ENCODE results near the gene HIGD2B.
A peak's percentile ranks its signal among the peaks of the same experiment; 100 is the strongest.
"Not testable (repeated sequence)": the region's sequence is repeated elsewhere in the genome, so short reads cannot be mapped to it uniquely, and the experiment has no call there.

Gene HIGD2B

DNA sequence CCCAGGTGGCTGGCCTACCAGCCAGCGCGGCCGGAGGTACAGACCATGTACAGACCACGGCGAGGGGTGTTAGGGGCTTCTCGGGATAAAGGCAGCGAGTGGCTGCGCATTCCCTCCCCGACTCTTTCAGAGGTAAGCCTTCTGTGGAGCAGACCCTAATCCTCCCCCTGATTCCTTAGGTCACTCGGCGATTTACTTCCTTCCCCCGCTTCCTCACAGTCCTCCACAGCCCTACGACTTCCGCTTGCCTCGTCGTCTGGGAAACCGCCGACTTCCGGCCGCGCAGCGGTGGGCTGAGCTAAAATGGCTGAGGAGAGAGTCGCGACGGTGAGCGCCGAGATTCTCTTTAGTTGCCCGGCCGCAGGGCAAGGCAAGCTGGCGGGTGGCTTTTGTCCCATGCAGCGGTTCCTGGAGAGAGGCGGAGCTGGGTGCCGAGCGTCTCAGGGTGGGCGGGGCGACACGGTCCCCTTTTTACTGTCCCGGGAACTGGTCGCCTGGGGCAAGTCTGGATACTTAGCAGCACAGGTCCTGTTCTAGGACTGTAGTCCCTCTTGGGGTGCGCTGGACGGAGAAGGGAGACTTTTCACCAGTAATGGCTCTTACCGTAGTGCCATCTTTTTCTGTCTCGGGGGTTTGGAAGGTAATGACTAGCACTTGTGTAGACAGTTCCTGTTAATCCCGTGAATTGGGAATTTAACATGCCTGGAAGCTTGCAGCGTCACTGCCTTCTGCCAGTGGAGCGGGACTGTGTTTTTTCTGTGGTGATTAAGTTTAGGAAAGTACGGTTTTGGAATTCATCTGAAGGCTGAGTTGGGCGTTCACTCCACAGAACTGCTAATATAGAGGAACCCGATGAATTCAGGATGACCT is at the start of gene HIGD2B, which contains the start of gene BBS4:
Gene HIGD2B (minus strand): TSS at position 258 of the 870 bp plus-strand sequence. CDS start 9,808 bp downstream, outside the sequence.
Gene BBS4 (plus strand): TSS at position 283 of the 870 bp plus-strand sequence. CDS start 21 bp downstream, at position 304.
- peak; percentile 93 for DNase-seq (ENCODE audit: low spot score)

DNA sequence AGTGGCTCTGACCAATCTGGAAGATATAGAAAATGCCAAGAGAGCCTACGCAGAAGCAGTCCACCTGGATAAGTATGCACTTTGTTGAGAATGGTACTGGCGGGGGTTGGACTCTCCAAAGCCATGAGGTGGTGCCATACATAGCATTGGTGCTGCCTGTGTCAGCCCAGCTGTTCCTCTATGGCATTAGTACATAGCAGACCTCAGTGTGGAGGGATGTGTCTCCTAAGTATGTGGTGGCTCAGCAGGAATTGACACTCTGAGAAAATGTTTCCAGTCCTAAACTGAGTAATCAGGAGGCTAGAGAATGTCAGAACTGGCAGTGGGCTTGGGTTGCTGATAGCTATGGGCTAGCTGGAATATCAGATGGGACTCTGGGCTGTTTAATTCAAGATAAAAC is 49.1 kb upstream of the HIGD2B start:
- no peak for DNase-seq (ENCODE audit: low spot score)

DNA sequence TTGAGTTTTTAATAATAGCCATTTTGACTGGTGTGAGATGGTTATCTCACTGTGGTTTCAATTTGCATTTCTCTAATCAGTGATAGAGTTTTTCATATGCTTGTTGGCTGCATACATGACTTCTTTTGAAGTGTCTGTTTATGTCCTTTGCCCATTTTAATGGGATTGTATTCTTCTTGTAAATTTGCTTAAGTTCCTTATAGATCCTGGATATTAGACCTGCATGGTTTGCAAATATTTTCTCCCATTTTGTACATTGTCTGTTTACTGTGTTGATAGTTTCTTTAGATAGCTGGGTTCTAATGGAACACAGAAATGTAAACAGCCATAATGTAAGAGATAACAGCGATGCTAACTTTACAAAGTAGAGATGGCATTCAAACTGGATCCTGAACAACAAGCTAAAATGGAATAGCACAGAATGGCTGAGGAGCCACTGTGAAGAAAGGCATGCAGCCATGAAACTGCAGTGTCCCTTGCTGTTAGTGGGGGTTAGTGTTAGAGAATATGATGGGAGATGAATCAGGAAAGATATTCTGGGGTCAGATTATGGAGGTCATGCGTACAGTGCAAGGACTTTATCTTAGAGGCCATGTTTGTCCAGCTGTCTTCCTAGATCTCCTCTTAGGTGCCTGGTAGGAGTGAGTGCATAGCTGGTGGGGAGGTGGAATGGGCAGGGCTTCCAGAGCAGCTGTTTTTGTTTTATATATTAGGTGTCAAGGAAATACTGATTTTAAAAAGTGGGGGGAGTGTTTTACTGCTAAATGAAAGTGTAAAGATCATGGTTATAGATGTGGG is 48.2 kb upstream of the HIGD2B start:
- DNase-seq (ENCODE audit: low spot score): no peak

- no peak for DNase-seq (ENCODE audit: low spot score)
These were observed 46.5 kb upstream of the HIGD2B start for GRCh38 chr15:72732516-72732915.

DNA sequence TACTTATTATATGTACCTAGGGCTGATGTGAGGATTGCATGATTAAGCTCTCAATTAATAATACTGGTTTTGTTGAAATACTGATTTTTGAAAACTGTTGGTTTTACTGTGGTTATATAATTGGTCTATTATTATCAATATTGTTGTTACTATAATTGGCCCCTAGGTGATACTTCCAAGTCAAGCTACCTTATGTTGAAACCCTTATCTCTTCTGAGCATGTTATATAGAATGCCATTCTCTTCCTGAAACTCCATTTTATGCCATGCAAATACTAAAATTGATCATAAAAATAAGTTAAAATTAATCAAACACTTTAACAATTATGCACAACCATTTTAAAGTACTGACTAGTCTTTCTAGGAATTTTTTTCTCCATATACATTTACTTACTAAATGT is 46.1 kb upstream of the HIGD2B start:
- DNase-seq (ENCODE audit: low spot score): no peak

DNA sequence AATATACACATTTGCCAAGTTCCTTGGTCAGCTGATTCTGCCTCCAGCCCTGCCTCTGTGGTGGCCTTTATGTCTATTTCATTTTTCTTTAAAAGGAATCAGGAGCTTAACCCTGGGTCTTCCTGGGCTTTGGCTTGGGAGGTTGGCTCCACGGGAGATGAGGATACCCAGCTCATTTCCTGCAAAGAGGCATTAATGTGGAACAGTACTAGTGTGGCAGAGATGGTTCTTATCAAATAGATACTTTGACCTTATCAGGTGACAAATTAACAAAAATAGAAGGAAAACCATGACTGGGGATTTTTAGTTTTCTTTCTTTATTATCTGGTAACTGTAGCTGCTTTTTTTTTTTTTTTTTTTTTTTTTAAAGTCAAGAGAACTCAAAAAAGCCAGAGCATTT is 42.8 kb upstream of the HIGD2B start:
- no peak for DNase-seq (ENCODE audit: low spot score)

- not testable (repeated sequence) for DNase-seq (ENCODE audit: low spot score)
These were observed 42.3 kb upstream of the HIGD2B start for GRCh38 chr15:72728249-72728648.

DNA sequence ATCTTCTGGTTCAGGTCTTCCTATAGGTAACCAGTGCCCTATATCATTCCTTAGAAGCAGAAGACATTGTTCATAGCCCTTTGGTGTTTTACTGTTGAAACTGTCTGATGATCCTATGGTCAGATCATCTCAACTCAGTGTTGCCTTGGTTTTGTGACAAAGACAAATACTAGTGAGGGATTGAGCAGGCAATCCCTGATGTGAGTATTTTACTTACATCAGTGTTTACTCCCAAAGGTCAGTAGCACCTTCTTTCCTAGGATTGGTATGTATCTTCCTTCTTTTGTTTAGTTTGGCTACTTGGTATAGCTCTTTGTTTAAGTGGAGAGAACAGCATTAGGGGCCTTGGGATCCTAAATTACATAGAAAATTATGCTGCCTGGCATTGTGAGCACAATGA is 41.2 kb upstream of the HIGD2B start:
- no peak for DNase-seq (ENCODE audit: low spot score)

DNA sequence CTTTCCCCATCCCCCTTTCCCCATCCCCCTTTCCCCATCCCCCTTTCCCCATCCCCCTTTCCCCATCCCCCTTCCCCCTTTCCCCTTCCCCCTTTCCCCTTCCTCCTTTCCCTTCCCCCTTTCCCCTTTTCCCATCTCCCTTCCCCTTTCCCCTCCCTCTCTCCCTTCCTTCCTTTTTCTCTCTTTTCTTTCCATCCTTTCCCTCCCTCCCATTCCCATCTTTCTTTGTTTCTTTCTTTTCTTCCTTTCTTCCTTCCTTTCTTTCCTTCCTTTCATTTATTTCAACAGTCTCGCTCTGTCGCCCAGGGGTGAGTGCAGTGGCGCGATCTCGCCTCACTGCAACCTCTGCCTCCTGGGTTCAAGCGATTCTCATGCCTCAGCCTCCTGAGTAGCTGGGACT is 39.9 kb upstream of the HIGD2B start:
- DNase-seq (ENCODE audit: low spot score): not testable (repeated sequence)

- DNase-seq (ENCODE audit: low spot score): no peak
These were observed 39.5 kb upstream of the HIGD2B start for GRCh38 chr15:72725446-72725845.

DNA sequence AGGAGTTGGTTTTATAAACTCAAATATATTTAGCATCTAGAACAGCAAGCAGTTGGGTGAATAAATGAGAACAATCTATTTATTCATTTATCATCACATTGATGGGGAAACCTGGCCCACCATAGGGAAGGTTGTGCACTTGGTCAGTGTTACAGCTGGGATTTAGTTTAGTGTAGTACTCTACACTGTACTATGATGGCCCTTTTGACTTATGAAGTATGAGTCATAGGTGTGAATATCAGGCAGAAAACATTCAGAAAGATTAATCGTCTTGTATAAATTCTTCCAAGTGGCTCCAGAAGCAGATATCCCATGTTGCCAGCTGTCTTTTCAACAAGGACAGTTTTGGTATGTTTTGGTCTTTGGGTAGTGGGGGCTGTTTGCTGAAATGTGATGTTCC is 38.0 kb upstream of the HIGD2B start:
- DNase-seq (ENCODE audit: low spot score): no peak

- DNase-seq (ENCODE audit: low spot score): peak; percentile 38
These were observed 36.2 kb upstream of the HIGD2B start for GRCh38 chr15:72722071-72722696.

DNA sequence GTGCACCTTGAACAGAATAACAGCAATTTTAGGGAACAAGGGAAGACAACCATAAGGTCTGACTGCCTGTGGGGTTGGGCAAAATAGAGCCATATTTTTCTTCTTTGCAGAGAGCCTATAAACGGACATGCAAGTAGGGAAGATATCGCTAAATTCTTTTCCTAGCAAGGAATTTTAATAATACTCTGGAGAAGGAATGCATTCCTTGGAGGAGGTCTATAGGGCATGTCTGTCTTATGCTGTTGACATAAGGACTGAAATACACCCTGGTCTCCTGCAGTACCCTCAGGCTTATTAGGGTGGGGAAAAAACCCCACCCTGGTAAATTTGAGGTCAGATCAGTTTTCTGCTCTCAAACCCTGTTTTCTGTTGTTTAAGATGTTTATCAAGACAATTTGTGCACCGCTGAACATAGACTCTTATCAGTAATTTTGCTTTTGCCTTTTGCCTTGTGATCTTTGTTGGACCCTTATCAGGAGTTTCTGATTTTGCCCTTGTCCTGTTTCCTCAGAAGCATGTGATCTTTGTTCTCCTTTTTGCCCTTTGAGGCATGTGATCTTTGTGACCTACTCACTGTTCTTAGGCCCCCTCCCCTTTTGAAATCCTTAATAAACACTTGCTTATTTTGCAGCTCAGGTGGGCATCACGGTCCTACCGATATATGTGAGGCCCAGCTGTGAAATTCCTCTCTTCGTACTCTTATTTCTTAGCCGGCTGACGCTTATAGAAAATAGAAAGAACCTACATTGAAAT is 22.7 kb upstream of the HIGD2B start:
- DNase-seq (ENCODE audit: low spot score): not testable (repeated sequence)

GRCh38 chr15:72706266-72706665 is 20.3 kb upstream of the HIGD2B start:
- no peak for DNase-seq (ENCODE audit: low spot score)

DNA sequence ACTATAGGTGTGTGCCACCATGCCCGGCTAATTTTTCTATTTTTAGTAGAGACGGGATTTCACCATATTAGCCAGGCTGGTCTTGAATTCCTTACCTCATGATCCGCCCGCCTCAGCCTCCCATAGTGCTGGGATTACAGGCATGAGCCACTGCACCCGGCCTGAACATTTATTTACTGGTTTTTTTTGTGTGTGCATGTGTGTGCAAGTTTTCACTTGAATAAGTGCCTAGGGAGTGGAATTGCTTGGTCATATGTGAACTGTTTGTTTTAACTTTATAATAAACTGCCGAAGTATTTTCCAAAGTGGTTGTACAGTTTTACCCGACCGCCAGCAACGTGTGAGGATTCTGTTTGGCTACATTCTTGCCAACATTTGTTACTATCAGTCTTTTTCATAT is 14.1 kb upstream of the HIGD2B start:
- no peak for DNase-seq (ENCODE audit: low spot score)

GRCh38 chr15:72698938-72699337 is 13.0 kb upstream of the HIGD2B start:
- no peak for DNase-seq (ENCODE audit: low spot score)

DNA sequence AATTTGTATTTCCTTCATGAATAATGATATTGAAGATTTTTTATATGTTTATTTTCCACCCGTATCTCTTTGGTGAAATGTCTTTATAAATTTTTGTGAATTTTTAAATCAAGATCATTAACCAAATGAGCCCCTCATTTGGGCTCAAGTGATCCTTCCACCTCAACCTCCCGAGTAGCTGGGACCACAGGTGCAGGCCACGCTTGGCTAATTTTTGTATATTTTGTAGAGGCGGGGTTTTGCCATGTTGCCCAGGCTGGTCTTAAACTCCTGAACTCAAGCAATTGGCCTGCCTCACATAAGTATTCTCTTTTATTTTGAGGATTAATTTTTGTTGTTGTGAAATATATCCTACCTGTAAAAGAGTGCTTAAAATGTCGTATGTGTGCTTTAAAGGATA is 5.0 kb upstream of the HIGD2B start:
- no peak for DNase-seq (ENCODE audit: low spot score)

DNA sequence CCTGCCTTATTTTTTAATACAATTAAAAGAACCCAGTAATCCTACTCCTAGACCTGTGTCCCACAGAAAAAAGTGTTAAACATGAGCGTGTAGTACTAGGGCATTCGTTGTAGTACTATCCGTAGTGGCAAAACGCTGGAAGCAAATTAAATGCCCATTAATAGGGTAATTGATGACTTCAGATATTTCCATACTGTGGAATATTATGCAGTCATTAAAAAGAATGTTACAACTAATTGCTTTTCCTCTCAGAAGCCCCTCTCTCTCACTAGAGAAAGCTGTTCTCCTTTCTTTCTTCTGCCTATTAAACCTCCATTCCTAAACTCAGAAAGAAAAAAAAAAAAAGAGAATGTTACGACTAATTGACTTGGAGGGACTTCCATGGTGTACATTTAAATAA is 2.7 kb upstream of the HIGD2B start:
- no peak for DNase-seq (ENCODE audit: low spot score)

GRCh38 chr15:72685301-72685924 is 569 bp downstream of the HIGD2B start:
- DNase-seq (ENCODE audit: low spot score): no peak

GRCh38 chr15:72682772-72683171 is 3.2 kb downstream of the HIGD2B start:
- no peak for DNase-seq (ENCODE audit: low spot score)

- no peak for DNase-seq (ENCODE audit: low spot score)
These were observed 5.1 kb downstream of the HIGD2B start for GRCh38 chr15:72680931-72681330.
